ENCODE results near the gene ZKSCAN5. TPM values are rescaled to one million over a fixed set of nuclear protein-coding genes. Genes with fewer than 3 reads are reported as not detected.
A peak's percentile ranks its signal among the peaks of the same experiment; 100 is the strongest.
"Not testable (repeated sequence)": the region's sequence is repeated elsewhere in the genome, so short reads cannot be mapped to it uniquely, and the experiment has no call there.

Gene ZKSCAN5
- total RNA-seq, 1 experiment from 2014 or later, result 13.2 TPM

DNA sequence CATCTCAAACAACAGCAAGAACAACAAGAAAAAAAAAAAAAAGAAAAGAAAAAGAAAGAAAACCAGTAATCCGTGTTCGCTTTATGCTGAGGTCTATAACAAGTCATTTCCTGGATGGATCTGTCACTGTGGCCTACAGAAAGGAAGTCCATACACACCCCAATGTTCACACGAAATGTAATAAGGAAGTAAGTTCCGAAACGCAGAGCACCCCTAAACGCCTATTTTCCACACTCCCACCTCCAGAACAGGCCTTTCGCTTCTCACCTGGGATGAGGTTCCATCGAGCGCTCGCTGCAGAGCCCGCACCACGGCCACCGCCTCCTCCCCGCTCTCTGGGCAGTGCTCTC, 5.1 kb upstream of the ZKSCAN5 start:
- BruUV-seq (replicated peaks), result no TSS peak
- Histone ChIP-seq H3K27ac (peak overlapping the region; percentile 57; the same call in 1 of the 2 replicates), H3K4me2 (peak overlapping the region; percentile 100), H3F3A (ENCODE audit: insufficient read depth, low read depth) (0 out of 2 replicates have a peak, but pooled peaks cover 13% of the 10 kb centered on the region), H3K4me3 (peak overlapping the region; percentile 76), H3K79me2 (ENCODE audit: low read depth) (peaks cover 57% of the 10 kb centered on the region), H3K36me3 (ENCODE audit: low read depth) (peaks cover 13% of the 10 kb centered on the region), H3K9me2 (ENCODE audit: insufficient read depth) (no peaks in the 10 kb centered on the region), H3K9me3 (ENCODE audit: insufficient read depth, low read depth) (peaks cover 7% of the 10 kb centered on the region), H4K20me1 (ENCODE audit: insufficient read depth) (peaks cover 14% of the 10 kb centered on the region), H2AFZ (peak overlapping the region; percentile 96), H3K4me1 (replicated peaks; ENCODE audit: insufficient read depth) (peaks cover 19% of the 10 kb centered on the region), H3K27me3 (ENCODE audit: insufficient read depth, low read depth) (no peaks in the 10 kb centered on the region)
- intact Hi-C loops (cut with micrococcal nuclease; ENCODE audit: unreplicated experiment), result no loop called here
- CTCF ChIA-PET, result interaction anchor here (0.7 kb wide), 1 partner anchor 57 kb away, joined by 14 read pairs; no protein-coding TSS in a partner anchor
- POLR2A ChIA-PET (ENCODE audit: unreplicated experiment), result interaction anchor here (0.5 to 0.6 kb wide), 2 partner anchors 209 to 340 kb away, joined by 3 read pairs; no protein-coding TSS in a partner anchor
- TF ChIP-seq, protein P1, sequence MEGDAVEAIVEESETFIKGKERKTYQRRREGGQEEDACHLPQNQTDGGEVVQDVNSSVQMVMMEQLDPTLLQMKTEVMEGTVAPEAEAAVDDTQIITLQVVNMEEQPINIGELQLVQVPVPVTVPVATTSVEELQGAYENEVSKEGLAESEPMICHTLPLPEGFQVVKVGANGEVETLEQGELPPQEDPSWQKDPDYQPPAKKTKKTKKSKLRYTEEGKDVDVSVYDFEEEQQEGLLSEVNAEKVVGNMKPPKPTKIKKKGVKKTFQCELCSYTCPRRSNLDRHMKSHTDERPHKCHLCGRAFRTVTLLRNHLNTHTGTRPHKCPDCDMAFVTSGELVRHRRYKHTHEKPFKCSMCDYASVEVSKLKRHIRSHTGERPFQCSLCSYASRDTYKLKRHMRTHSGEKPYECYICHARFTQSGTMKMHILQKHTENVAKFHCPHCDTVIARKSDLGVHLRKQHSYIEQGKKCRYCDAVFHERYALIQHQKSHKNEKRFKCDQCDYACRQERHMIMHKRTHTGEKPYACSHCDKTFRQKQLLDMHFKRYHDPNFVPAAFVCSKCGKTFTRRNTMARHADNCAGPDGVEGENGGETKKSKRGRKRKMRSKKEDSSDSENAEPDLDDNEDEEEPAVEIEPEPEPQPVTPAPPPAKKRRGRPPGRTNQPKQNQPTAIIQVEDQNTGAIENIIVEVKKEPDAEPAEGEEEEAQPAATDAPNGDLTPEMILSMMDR (conservative IDR thresholded peaks at IDR 0.05), result no peak
- no peak for TF ChIP-seq EZH2 (IDR thresholded peaks at IDR 0.05; ENCODE audit: low read depth)
- DNase-seq, result no peak

DNA sequence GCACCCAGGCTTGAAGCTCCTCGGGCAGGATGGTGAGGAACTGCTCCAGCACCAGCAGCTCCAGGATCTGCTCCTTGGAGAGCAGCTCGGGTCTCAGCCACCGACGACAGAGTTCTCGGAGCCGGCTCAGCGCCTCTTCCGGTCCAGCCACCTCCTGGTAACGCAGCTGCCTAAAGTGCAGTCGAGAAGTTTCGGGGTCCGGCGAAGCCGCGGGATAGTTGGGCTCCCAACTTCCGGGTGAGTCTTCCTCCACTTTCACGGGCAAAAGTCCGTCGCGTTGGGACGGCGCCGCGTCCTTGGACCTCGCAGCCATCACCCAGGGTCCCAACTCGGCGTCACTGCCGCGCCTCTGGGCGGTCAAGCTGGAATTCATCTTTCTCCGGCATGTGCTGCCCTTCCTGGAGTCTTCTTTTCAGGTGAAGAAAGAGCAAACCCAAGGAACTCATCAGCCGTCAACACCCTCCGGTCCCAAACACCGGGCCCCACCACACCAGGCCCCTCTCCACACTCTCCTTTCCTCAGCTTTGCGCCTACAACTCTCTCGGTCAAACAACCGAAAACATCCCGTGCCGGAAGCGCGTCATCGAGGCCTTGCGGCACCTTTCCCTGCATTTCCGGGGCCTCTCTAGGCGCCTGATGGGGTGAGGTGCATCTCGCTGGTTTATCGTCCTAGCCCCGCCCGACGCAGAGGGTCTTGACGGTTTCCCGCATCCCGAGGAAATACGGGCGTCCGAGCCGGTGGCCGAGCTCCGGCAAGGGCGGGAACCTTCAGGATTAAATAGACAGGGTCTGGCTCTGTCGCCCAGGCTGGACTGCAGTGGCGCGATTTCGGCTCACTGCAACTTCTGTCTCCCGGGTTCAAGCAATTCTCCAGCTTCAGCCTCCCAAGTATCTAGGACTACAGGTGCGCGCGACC, 4.5 kb upstream of the ZKSCAN5 start, which contains the start of gene ZNF394:
TSS of gene ZNF394 (minus strand) at position 561 of the 916 bp plus-strand sequence. CDS start at position 373, 188 bp downstream.
- no peaks in the 10 kb centered on the region for H3K9me2 ChIP-seq (ENCODE audit: insufficient read depth)
- H4K20me1 ChIP-seq (ENCODE audit: insufficient read depth), result peaks cover 14% of the 10 kb centered on the region
- 0 out of 2 replicates have a peak, but pooled peaks cover 13% of the 10 kb centered on the region for H3F3A ChIP-seq (ENCODE audit: insufficient read depth, low read depth)
- no peak for TF ChIP-seq EZH2 (IDR thresholded peaks at IDR 0.05; ENCODE audit: low read depth)
- TF ChIP-seq, protein P1 (conservative IDR thresholded peaks at IDR 0.05), result no peak
- peak within 1 kb of the TSS; percentile 76 for H3K4me3 ChIP-seq
- H2AFZ ChIP-seq, result peak within 1 kb of the TSS; percentile 96
- peak; percentile 80 to 88 for DNase-seq
- H3K9me3 ChIP-seq (ENCODE audit: insufficient read depth, low read depth), result peaks cover 4% of the 10 kb centered on the region; the same call in 1 of the 2 replicates
- POLR2A ChIA-PET (ENCODE audit: unreplicated experiment), result interaction anchor here (0.5 to 0.6 kb wide), 3 partner anchors 27 to 340 kb away, joined by 3 read pairs; no protein-coding TSS in a partner anchor
- intact Hi-C loops (cut with micrococcal nuclease; ENCODE audit: unreplicated experiment), result loop anchor here (1.0 kb wide), 2 partner anchors 28 to 116 kb away; partner anchors contain the start of genes ZNF789 and ZSCAN25
- H3K4me2 ChIP-seq, result peak within 1 kb of the TSS; percentile 100
- peaks cover 9% of the 10 kb centered on the region for H3K36me3 ChIP-seq (ENCODE audit: low read depth)
- peaks cover 55% of the 10 kb centered on the region for H3K79me2 ChIP-seq (ENCODE audit: low read depth)
- no peaks in the 10 kb centered on the region for H3K27me3 ChIP-seq (ENCODE audit: insufficient read depth, low read depth)
- peak within 1 kb of the TSS; percentile 57 for H3K27ac ChIP-seq
- TSS peak; percentile 62 for BruUV-seq (replicated peaks)
- CTCF ChIA-PET, result interaction anchor here (0.7 to 1.0 kb wide), 2 partner anchors 27 to 116 kb away, joined by 3 to 4 read pairs; no protein-coding TSS in a partner anchor
- H3K4me1 ChIP-seq (replicated peaks; ENCODE audit: insufficient read depth), result peaks cover 19% of the 10 kb centered on the region

DNA sequence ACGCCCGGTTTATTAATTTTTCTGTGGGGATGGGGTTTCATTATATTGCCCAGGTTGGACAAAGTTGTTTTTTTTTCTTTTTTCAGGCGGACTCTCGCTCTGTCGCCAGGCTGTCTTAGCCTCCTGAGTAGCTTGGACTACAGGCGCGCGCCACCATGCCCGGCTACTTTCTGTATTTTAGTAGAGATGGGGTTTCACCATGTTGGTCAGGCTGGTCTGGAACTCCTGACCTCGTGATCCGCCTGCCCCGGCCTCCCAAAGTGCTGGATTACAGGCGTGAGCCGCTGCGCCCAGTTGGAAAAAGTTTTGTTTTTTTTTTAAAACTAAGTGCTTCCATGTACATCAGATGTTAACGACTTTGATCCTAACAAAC, 3.8 kb upstream of the ZKSCAN5 start:
- Histone ChIP-seq H3F3A (ENCODE audit: insufficient read depth, low read depth) (0 out of 2 replicates have a peak, but pooled peaks cover 13% of the 10 kb centered on the region), H3K9me2 (ENCODE audit: insufficient read depth) (no peaks in the 10 kb centered on the region), H4K20me1 (ENCODE audit: insufficient read depth) (peaks cover 14% of the 10 kb centered on the region), H3K27me3 (ENCODE audit: insufficient read depth, low read depth) (no peaks in the 10 kb centered on the region), H3K4me2 (peak overlapping the region; percentile 100), H3K4me3 (peak overlapping the region; percentile 76), H3K36me3 (ENCODE audit: low read depth) (peaks cover 4% of the 10 kb centered on the region), H3K27ac (no peak overlapping the region), H3K4me1 (replicated peaks; ENCODE audit: insufficient read depth) (peaks cover 20% of the 10 kb centered on the region), H2AFZ (peak overlapping the region; percentile 96), H3K79me2 (ENCODE audit: low read depth) (peaks cover 55% of the 10 kb centered on the region), H3K9me3 (ENCODE audit: insufficient read depth, low read depth) (peaks cover 4% of the 10 kb centered on the region; the same call in 1 of the 2 replicates)
- no peak for TF ChIP-seq EZH2 (IDR thresholded peaks at IDR 0.05; ENCODE audit: low read depth)
- TF ChIP-seq, protein P1 (conservative IDR thresholded peaks at IDR 0.05), result no peak
- no peak for DNase-seq
- POLR2A ChIA-PET (ENCODE audit: unreplicated experiment), result interaction anchor here (0.6 kb wide), 1 partner anchor 27 kb away, joined by 3 read pairs; no protein-coding TSS in a partner anchor
- intact Hi-C loops (cut with micrococcal nuclease; ENCODE audit: unreplicated experiment), result loop anchor here (1.0 kb wide), 2 partner anchors 28 to 116 kb away; partner anchors contain the start of genes ZNF789 and ZSCAN25
- CTCF ChIA-PET, result interaction anchor here (0.7 to 1.0 kb wide), 2 partner anchors 27 to 116 kb away, joined by 3 to 4 read pairs; no protein-coding TSS in a partner anchor
- BruUV-seq (replicated peaks), result no TSS peak

DNA sequence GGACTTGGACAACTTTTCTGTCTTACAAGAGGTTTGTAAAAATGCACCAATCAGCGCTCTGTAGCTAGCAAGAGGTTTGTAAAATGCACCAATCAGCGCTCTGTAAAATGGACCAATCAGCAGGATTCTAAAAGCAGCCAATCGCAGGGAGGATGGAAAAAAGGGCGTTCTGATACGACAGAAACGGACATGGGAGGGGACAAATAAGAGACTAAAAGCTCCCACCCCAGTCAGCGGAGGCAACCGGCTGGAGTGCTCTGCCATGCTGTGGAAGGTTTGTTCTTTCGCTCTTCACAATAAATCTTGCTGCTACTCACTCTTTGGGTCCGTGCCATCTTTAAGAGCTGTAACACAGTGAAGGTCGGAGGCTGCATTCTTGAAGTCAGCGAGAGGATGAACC, 3.2 kb upstream of the ZKSCAN5 start:
- H3K9me3 ChIP-seq (ENCODE audit: insufficient read depth, low read depth); H3K27me3 ChIP-seq (ENCODE audit: insufficient read depth, low read depth); BruUV-seq (replicated peaks); intact Hi-C loops (cut with micrococcal nuclease; ENCODE audit: unreplicated experiment); H3K9me2 ChIP-seq (ENCODE audit: insufficient read depth); H3K4me3 ChIP-seq; DNase-seq; CTCF ChIA-PET; H2AFZ ChIP-seq; H3K27ac ChIP-seq; POLR2A ChIA-PET (ENCODE audit: unreplicated experiment); H3K36me3 ChIP-seq (ENCODE audit: low read depth): not testable (repeated sequence)
- H3K79me2 ChIP-seq (ENCODE audit: low read depth), result peaks cover 55% of the 10 kb centered on the region
- 0 out of 2 replicates have a peak, but pooled peaks cover 13% of the 10 kb centered on the region for H3F3A ChIP-seq (ENCODE audit: insufficient read depth, low read depth)
- peaks cover 12% of the 10 kb centered on the region for H4K20me1 ChIP-seq (ENCODE audit: insufficient read depth)
- H3K4me2 ChIP-seq, result peak overlapping the region; percentile 100; the same call in 1 of the 2 replicates
- peaks cover 26% of the 10 kb centered on the region for H3K4me1 ChIP-seq (replicated peaks; ENCODE audit: insufficient read depth)
